ENCODE results near the gene REV3L.
"Not testable (repeated sequence)": the region's sequence is repeated elsewhere in the genome, so short reads cannot be mapped to it uniquely, and the experiment has no call there.

Gene REV3L

DNA sequence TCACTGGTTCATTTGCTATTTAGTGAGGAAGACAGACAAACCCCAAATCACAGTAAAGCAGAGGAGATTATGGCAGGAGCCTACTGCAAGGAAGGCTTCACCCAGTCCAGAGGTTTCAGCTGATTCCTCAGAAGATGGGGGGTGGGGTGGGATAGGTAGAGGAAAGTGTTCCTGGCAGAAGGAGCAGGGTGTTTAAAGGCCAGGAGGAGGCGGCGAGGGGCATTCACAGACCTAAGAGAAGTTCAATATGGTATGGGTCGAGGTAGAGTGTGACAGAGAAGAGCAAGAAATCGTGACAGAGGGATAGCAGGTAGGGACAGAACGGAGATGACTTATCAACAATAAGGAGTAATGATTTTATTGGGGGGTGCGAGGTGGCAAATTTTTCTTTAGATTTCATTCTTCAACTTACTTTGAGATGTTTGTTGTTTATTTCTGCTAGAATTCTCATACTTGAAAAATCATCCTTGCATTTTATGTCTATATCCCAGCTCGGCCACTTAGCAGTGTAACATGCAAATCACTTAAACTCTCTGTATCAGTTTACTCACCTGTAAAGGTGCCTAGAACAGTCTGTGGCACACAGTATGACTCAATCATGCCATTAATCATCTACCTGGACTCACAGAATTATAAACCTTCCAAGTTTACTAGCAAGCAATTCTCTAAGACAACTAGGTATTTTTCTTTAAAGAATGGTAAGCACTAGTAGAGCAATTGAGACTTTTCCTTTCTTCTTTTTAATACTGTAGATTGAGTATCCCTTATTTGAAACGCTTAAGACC is 176.7 kb downstream of the REV3L start:
- no peak for DNase-seq

DNA sequence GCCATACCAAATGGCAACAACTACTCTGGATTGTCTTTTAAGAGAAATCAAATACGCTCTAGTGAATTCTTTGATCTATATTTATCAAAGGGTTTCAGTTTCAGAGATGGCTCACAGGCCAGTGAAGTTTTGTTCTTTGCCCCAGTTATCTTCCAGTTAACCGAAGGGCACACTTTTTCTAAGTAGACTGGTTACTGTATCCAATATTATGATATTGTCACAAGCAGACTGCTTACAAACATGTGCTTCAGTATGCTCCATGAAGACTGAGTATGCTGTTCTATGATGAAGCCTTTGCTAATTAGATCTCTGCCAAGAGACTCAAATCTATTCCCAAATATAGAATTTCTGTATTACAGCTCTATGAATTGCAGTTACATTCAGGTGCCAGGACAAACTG is 181.1 kb downstream of the REV3L start:
- DNase-seq: no peak

DNA sequence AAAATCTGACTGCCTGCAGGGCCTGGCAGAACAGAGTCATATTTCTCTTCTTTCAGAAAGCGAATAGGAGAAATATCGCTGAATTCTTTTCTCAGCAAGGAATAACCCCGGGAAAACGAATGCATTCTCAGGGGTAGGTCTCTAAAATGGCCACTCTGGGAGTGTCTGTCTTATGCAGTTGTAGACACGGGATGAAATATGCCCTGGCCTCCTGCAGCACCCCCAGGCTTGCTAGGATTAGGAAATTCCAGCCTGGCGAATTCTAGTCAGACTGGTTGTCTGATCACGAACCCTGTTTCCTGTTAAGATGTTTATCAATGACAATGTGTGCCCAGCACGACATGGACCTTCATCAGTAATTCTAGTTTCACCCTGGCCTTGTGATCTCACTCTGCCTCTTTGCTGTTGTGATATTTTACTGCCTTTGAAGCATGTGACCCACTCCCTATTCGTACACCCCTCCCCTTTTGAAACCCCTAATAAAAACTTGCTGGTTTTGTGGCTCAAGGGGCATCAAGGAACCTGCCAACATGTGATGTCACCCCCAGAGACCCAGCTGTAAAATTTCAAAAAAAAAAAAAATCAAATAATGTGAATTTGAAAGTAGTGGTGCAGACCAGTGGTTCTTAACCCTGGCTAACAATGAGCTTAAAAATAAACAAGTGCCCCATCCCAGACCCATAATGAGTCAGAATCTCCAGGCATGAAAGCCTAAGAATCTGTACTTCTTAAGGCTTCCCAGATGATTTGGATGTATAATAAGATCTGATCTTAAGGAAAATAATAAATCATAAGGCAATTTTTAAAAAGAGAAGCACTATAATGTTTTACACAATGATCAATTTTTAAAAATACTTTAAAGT is 181.8 kb downstream of the REV3L start:
- DNase-seq: not testable (repeated sequence)

DNA sequence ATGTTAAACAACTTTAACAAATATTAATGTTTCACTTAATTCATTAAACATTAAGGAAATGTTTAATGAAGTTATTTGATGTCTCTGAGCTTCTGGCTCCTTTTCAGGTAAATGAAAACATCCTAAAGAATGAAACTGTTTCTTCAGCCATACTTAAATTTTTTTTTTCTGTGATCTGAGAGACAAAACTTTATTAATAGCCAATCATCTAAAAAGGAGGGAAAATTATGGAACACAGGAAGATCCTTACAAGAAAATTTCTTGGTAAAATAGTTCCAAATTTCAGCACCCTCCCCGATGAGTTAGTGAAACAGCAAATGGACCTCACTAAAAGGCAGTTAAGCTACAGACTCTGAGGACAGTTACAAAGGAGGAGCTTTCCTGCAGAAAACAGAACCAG is 185.2 kb downstream of the REV3L start:
- no peak for DNase-seq

DNA sequence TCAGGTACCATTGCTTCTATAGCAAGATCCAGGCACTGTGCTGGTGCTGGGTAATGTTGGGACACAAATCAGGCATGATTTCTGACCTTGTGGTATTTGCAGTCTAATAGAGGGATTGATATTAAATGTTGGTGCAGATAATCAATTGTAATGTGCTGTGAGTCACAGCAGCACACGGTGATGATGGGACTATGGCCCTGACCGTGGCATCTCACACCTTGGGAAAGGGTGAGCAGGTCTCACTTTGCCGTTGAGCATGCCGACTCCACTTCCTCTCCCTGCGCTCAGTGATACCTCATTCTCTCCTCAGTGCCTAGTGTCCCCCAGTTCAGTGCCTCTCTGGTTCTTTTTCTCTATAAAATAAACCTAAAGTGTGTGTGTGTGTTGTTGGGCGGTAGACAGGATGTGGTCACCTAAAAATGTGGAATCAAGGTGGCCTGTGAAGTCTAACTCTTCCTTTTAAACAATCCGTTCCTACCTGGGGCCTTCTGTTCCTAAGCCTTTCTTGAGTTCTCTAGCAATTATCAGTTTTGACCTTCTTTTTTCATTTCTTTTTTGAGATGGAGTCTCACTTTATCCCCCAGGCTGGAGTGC is 188.5 kb downstream of the REV3L start:
- DNase-seq: no peak

DNA sequence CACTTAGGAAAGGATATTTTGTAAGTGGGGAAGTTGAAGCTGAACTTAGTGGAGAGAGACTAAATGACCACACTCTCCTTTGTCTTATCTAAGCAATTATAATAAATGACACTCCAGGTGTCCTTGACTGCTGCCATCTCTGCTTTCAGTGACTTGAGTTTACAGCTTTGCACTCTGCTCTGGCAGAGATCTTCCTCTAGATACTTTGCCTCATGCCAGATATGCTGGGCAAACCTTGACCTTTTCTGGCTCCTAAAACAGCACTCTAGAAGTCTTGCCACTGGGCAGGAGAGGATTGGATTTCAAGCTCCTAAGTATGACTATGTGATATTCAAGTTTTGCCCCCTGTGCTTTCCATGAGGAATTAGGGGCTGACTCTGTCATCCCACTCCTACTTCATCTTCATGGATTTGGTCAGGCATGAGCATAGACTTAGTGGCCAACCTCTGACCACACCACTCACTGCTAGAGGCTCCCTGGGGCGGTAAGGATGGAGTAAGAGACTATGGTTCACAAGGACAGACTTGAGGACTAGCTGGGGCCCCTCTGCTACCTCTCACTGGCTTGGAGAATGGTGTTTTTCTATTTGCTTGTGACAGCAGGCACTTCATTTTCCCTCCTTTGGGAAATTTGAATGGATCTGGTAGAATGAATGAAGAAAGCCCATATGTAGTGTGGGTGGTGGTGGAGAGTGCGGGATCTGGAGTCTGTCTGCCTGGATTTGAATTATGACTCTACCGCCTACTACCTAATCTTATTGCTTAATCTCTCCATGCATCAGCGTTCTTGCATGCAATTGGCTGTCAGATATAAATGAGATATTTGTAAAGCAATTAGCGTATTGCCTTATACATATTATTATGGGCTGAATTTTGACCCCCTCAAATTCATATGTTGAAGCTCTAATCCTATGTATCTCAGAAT is 191.4 kb downstream of the REV3L start:
- DNase-seq: no peak

DNA sequence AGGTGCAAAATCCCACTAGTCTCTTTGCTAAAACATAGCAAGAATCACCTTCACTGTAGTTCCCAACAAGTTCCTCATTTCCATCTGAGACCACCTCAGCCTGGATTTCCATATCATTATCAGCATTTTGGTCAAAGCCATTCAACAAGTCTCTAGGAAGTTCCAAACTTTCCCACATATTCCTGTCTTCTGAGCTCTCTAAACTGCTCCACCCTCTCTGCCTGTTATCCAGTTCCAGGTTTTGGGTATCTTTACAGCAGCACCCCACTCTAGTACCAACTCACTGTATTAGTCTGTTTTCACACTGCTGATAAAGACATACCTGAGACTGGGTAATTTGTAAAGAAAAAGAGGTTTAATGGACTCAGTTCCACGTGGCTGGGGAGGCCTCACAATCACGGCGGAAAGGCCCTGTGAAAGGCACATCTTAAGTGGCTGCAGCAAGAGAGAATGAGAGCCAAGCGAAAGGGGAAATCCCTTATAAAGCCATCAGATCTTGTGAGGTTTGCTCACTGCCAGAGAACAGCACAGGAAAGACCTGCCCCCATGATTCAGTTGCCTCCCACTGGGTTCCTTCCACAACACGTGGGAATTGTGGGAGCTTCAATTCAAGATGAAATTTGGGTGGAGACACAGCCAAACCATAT is 192.2 kb downstream of the REV3L start:
- DNase-seq: peak in 3 of 51 donors; percentile 2 to 5 (median 4)

DNA sequence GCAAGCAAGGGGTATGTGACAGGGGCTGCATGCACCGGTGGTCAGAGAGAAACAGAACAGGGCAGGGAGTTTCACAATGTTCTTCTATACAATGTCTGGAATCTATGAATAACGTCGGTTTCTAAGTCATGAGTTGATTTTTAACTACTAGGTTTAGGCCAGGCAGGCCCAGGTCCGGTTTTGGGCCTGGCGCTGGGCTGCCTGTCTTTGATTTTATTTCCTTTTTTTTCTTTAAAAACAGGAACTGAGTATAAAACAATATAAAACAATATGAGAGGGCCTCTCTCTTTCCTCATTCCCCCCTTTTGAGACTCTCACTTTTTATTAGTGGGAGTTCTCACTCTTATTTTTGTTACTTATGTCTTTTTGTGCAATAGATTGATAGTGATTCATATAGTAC is 198.7 kb downstream of the REV3L start:
- DNase-seq: not testable (repeated sequence)

DNA sequence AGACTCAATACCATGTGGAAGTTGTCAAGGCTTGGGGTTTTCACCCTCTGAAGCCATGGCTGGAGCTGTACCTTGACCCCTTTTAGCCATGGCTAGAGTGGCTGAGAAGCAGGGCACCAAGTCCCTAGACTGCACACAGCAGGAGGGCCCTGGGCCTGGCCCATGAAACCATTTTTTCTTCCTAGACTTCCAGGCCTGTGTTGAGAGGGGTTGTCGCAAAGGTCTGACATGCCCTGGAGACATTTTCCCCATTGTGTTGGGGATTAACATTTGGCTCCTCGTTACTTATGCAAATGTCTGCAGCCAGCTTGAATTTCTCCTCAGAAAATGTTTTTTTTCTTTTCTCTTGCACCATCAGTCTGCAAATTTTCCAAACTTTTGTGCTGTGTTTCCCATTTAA is 199.3 kb downstream of the REV3L start:
- no peak for DNase-seq

DNA sequence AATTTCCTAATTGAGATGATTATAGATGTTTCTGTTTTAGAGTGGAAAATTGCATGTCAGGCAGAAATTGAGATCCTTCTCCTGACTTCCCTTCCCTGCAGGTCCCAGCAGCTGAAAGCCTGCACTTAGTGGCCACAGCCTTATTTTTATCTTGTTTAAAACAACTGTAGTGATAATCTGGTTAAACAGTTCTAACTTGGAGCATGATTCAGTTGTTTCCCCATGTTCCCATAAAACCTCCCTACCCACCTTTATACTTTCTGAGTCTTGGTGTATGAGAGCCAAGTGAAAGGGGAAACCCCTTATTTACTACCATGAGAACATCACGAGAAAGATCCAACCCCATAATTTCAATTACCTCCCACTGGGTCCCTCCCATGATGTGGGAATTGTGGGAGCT is 200.5 kb downstream of the REV3L start:
- no peak for DNase-seq

DNA sequence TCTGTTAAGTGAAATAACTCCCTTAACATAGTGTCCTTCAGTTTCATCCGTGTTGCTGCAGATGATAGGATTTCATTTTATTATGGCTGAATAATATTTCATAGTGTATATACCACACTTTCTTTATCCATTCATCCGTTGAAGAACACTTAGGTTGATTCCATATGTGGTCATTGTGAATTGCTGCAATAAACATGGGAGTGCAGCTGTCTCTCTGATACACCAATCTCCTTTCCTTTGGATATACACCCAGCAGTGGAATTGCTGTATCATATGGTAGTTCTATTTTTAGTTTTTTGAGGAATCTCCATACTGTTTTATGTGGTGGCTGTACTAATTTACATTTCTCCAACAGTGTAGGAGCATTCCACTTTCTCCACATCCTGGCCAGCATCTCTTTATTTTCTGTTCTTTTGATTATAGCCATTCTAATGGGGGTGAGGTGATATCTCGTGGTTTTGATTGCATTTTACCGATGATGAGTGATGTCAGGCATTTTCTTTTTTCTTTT is 202.5 kb downstream of the REV3L start:
- no peak for DNase-seq

DNA sequence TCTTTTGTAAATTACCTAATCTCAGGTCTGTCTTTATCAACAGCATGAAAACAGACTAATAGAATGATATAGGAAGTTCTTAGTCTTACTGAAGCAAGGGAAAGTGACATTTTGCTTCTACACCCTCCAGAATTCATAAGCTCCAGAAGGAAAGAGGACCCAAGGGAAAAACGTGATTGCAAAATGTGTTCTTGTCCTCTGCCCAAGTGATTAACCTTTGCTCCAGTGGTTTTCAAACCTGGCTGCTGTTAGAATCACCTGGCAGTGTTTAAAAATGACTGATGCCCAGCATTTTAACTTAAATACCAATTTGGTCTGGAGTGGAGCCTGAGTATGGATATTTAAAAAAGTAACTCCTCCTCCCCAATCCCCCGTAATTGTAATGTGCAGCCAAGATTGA is 204.3 kb downstream of the REV3L start:
- DNase-seq: no peak

DNA sequence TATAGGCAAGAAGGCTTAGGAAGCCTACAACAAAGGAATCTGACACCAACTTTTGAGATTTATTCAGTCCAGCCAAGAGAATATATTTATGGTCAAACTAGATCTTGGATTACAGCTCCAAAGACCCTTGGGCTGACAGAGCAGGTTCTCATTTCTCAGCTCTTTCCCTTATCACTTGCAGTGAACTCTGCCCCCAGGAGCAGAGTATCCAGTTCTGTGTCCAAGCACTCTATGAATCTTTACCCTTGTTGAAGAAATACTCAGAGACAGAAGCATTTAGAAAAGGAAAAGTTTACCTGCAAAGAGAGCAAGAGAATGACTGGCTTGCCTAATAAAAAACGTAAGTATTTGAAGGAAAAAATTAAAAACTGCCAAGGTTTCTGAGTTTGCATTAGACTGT is 205.2 kb downstream of the REV3L start:
- no peak for DNase-seq

DNA sequence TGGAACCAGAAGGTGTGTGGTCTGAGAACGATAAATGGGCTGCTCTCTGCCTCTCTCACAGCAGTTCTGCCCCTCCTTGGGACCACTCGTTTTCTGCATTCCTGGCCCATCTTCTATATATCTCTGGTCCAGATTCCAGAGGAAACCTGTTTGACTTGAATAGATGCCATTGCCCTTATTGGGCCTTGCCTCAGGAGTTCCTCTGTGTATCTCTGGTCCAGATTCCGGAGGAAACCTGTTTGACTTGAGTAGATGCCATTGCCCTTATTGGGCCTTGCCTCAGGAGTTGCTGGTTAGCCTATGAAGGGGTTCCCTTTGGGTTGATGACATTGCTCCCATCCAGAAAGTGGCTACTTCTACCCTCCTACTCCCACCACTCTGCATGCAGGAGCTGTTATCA is 206.3 kb downstream of the REV3L start:
- no peak for DNase-seq

DNA sequence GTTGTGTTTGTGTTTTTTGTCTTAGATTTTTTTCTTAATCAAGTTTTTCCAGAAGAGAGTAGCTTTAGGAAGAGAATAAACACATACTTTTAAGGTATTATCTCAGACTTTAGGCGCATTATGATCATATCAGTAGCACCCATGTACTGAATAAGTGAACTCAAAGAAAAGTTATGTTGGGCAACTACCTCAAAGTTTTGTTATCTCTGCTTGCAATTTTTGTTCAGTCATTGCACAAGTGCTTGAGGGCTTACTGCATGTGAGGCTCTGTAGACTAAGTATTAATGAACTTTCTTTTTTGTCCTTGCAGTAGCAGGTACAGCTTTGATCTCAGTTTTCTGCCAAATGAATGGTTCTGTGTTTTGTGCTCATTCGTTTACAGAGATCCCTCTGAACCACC is 206.7 kb downstream of the REV3L start:
- DNase-seq: no peak

DNA sequence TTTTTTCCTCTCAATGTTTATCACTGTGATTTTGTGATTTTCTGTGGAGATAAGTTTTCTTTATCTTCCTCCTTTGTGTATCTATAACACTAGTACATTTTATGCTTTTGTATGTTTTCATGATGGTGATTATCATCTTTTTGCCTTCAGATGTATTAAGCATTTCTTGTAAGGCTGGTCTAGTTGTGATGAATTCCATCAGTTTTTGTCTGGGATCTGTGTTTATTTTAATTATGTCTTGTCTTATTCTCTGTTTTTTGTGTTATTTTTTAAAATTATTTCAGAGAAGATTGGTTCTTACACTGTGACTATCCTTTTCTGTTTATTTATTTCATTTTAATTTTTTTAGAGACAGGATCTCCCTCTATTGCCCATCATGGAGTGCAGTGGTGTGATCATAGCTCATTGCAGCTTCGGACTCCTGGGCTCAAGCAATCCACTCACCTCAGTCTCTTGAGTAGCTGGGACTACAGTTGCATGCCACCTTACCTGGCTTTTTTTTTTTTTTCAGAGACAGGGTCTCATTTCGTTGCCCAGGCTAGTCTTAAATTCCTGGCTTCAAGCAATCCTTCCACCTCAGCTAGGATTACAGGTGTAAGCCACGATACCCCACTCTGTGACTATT is 208.3 kb downstream of the REV3L start:
- no peak for DNase-seq

DNA sequence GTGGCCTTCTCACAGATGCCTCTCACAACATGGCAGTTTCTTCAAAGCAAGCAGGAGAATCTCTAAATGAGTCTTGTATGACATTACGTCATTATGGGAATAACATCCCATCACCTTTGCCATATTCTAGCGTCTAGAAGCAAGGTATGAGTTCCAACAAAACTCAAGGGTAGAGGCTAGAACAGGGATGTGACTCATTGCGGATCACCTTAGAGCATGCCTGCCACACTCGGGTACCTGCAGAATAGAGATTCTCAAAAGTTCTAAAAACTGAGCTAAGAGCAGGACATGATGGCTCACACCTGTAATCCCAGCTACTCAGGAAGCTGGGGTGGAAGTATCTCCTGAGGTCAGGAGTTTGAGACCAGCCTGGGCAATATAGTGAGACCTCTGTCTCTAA is 212.9 kb downstream of the REV3L start:
- DNase-seq: no peak

DNA sequence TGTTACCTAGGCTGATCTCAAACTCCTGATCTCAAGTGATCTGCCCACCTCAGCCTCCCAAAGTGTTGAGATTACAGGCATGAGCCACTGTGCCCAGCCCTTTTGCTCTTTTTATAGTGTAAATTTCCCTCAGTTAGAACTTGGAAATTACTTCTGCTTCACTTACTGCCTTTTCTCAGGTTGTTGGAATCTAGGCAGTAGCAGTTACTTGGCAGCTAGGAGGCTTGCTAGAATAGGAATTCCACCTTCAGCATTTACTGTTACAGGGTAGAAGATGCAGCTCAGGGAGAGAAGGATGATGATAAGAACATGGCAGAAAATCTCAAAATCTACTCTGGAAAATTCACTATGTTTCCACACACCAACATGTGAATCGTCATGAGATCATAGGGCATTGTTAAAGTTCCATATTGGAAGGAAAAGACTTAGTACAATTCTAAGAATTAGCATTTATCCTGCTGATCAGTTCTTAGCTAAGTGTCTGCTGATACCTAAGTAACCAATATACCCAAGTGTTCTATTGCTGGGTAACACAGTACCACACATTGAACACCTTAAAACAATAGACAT is 213.5 kb downstream of the REV3L start:
- DNase-seq: no peak

DNA sequence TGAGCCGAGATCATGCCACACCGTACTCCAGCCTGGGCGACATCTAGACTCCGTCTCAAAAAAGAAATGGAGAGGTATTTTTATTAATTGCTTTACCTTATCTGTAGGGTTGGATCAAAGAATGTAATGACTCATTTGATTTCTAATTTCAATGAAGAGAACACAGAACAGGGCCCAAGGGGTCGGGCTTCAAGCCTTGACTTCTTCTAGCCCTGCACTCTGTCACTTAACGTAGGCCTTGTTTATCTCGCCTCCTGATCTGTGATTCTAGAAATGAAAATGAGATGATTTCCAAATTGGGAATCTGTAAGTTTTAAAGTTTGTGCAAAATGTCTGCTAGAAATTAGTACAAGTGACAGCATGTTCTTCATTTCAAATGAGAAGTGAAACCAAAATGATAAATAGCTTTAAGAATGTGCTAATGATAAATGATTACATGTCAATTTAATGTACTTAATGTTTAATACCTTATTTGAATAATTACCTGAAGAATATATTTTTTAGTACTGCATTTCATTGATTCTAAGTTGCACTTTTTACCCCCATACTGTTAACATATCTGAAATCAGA is 215.2 kb downstream of the REV3L start:
- DNase-seq: no peak

Data from hypothalamus (tissue), 51 donors.